Measurements from ENCODE around the gene CDH26. TPM values are rescaled to one million over a fixed set of nuclear protein-coding genes. Genes with fewer than 3 reads are reported as not detected.
"Not testable (repeated sequence)": the region's sequence is repeated elsewhere in the genome, so short reads cannot be mapped to it uniquely, and the experiment has no call there.

The CDH26 gene
- total and polyA plus RNA-seq, 2 donors (not counting 1 experiment from before 2014, with no cell fraction given), result 1.8 to 2.3 TPM

DNA sequence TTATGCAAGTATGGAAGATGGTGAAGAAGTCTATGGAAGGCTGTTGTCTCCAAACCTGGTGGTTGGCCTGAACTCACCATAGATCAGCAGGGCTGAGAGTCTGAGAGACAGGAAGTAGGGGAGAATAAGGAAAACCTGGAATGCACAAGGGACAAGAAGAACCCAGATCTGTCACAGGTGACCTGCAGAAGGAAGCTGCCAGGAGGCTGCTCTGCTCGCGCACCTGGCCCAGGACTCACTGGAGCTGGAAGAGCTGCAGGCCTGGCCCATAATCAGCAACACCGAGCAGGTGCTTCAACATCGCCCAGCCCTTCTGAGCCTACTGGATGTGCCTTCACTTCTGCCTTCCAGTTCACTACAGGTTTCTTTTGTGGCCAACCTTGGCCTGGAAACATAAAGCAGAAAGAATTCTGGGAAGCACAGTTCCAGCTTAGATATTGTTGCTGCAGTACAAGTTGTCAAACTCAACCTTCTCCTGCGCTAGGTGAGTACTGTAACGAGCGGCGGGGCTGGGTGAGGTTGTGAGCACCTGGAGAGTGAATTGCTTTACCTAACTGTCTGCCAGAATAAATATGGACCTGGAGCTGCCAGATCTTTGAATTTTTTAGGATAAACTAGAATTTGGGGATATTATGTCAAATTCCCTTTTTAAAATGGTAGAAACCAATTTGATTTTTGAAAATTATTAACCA is 82.4 kb downstream of the CDH26 start:
- Histone ChIP-seq H4K20me1 (ENCODE audit: control insufficient read depth, insufficient read depth, low read length, poor library complexity, severe bottlenecking) (no peaks in the 10 kb centered on the region), H3K27me3 (replicated peaks in 1 of 4; ENCODE audit: control extremely low read depth in 1 of 4, control insufficient read depth in 3 of 4, insufficient read depth in 4 of 4, low read length in 3 of 4) (peaks cover 0 to 5% (median 0%) of the 10 kb centered on the region in 4 experiments), H3K27ac (ENCODE audit: low read length in 2 of 2) (no peak overlapping the region), H3K4me1 (ENCODE audit: control insufficient read depth in 2 of 2, insufficient read depth in 2 of 2, low read length in 2 of 2) (no peaks in the 10 kb centered on the region), H3K9ac (ENCODE audit: low read length) (no peak overlapping the region), H3K79me2 (ENCODE audit: control insufficient read depth, insufficient read depth, low read length) (no peaks in the 10 kb centered on the region), H3K4me3 (ENCODE audit: control extremely low read depth in 1 of 5, extremely low read depth in 1 of 5, insufficient read depth in 1 of 5, low read depth in 2 of 5, low read length in 4 of 5) (no peak overlapping the region), H3K36me3 (replicated peaks in 1 of 2; ENCODE audit: control extremely low read depth in 1 of 2, control insufficient read depth in 1 of 2, extremely low read depth in 1 of 2, insufficient read depth in 2 of 2, low read length in 1 of 2) (no peaks in the 10 kb centered on the region), H3K9me3 (ENCODE audit: control extremely low read depth in 1 of 3, control insufficient read depth in 2 of 3, insufficient read depth in 1 of 3, low read length in 2 of 3) (peaks cover 0 to 10% (median 1%) of the 10 kb centered on the region in 3 donors), H2AFZ (ENCODE audit: insufficient read depth, low read depth, low read length, poor library complexity, severe bottlenecking) (no peak overlapping the region), H3K4me2 (replicated peaks; ENCODE audit: low read depth, low read length, poor library complexity, severe bottlenecking) (no peak overlapping the region)
- ATAC-seq (ENCODE audit: low read depth) (no peak), DNase-seq (no peak)
- no peak overlapping the region for H3K4me3 Mint-ChIP-seq
- CTCF ChIA-PET, result no interaction called here
- WGBS (ENCODE audit: insufficient coverage), result 100% methylated on average over 8 of the region's 8 CpGs
- TF ChIP-seq EZH2 (IDR thresholded peaks at IDR 0.05; ENCODE audit: borderline replicate concordance, insufficient read depth, low read depth, low read length, poor library complexity, severe bottlenecking), result no peak
- TF ChIP-seq, protein P1, sequence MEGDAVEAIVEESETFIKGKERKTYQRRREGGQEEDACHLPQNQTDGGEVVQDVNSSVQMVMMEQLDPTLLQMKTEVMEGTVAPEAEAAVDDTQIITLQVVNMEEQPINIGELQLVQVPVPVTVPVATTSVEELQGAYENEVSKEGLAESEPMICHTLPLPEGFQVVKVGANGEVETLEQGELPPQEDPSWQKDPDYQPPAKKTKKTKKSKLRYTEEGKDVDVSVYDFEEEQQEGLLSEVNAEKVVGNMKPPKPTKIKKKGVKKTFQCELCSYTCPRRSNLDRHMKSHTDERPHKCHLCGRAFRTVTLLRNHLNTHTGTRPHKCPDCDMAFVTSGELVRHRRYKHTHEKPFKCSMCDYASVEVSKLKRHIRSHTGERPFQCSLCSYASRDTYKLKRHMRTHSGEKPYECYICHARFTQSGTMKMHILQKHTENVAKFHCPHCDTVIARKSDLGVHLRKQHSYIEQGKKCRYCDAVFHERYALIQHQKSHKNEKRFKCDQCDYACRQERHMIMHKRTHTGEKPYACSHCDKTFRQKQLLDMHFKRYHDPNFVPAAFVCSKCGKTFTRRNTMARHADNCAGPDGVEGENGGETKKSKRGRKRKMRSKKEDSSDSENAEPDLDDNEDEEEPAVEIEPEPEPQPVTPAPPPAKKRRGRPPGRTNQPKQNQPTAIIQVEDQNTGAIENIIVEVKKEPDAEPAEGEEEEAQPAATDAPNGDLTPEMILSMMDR (IDR thresholded peaks at IDR 0.05), result no peak
- peaks cover 30% of the 10 kb centered on the region for H3K27me3 Mint-ChIP-seq
- intact Hi-C loops (cut with micrococcal nuclease), result no loop called here
- no peaks in the 10 kb centered on the region for H3K4me1 Mint-ChIP-seq
- H3K27ac Mint-ChIP-seq, result no peak overlapping the region
- H3K9me3 Mint-ChIP-seq (ENCODE audit: insufficient read depth), result peaks cover 5% of the 10 kb centered on the region
- POLR2A ChIA-PET, result no interaction called here

DNA sequence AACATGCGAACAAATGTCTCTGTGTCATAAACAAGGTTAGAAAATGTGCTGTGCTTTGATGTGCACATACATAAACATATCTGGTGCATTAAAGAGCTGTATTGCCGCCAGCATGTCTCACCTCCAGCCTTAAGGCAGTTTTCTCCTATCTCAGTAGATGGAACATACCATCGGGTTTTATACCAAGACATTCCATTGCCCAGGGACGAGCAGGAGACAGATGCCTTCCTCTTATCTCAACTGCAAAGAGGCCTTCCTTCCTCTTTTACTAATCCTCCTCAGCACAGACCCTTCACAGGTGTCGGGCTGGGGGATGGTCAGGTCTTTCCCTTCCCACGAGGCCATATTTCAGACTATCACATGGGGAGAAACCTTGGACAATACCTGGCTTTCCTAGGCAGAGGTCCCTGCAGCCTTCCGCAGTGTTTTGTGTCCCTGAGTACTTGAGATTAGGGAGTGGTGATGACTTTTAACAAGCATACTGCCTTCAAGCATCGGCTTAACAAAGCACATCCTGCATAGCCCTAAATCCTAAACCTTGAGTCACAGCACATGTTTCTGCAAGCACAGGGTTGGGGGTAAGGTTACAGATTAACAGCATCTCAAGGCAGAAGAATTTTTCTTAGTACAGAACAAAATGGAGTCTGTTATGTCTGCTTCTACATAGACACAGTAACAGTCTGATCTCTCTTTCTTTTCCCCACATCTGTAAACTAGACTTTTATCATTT is 83.4 kb downstream of the CDH26 start:
- H3K27ac ChIP-seq (ENCODE audit: low read length in 2 of 2); H3K4me3 Mint-ChIP-seq; H3K9ac ChIP-seq (ENCODE audit: low read length); H3K79me2 ChIP-seq (ENCODE audit: control insufficient read depth, insufficient read depth, low read length); ATAC-seq (ENCODE audit: low read depth); H2AFZ ChIP-seq (ENCODE audit: insufficient read depth, low read depth, low read length, poor library complexity, severe bottlenecking); H3K36me3 ChIP-seq (replicated peaks in 1 of 2; ENCODE audit: control extremely low read depth in 1 of 2, control insufficient read depth in 1 of 2, extremely low read depth in 1 of 2, insufficient read depth in 2 of 2, low read length in 1 of 2); CTCF ChIA-PET; H3K4me3 ChIP-seq (ENCODE audit: control extremely low read depth in 1 of 5, extremely low read depth in 1 of 5, insufficient read depth in 1 of 5, low read depth in 2 of 5, low read length in 4 of 5); H3K27ac Mint-ChIP-seq; H3K9me3 Mint-ChIP-seq (ENCODE audit: insufficient read depth); H3K4me1 ChIP-seq (ENCODE audit: control insufficient read depth in 2 of 2, insufficient read depth in 2 of 2, low read length in 2 of 2); H3K27me3 ChIP-seq (replicated peaks in 1 of 4; ENCODE audit: control extremely low read depth in 1 of 4, control insufficient read depth in 3 of 4, insufficient read depth in 4 of 4, low read length in 3 of 4); H3K4me2 ChIP-seq (replicated peaks; ENCODE audit: low read depth, low read length, poor library complexity, severe bottlenecking); POLR2A ChIA-PET; H3K9me3 ChIP-seq (ENCODE audit: control extremely low read depth in 1 of 3, control insufficient read depth in 2 of 3, insufficient read depth in 1 of 3, low read length in 2 of 3); H3K4me1 Mint-ChIP-seq; H4K20me1 ChIP-seq (ENCODE audit: control insufficient read depth, insufficient read depth, low read length, poor library complexity, severe bottlenecking); intact Hi-C loops (cut with micrococcal nuclease); DNase-seq: not testable (repeated sequence)
- H3K27me3 Mint-ChIP-seq, result peaks cover 30% of the 10 kb centered on the region
- WGBS (ENCODE audit: insufficient coverage), result 0% methylated on average over 1 of the region's 8 CpGs

All from B cell (primary cell).